HG02798 (cell line): Measurements from ENCODE around the gene NECAB2.

Source experiments
- ATAC-seq: cut with Tn5 transposase; IDR thresholded peaks from one replicate; pipeline ENCODE4 v1.9.1; 2021; ENCODE audit warnings: mild to moderate bottlenecking; ENCODE audit not compliant: unreplicated experiment, poor library complexity

NECAB2 gene

DNA sequence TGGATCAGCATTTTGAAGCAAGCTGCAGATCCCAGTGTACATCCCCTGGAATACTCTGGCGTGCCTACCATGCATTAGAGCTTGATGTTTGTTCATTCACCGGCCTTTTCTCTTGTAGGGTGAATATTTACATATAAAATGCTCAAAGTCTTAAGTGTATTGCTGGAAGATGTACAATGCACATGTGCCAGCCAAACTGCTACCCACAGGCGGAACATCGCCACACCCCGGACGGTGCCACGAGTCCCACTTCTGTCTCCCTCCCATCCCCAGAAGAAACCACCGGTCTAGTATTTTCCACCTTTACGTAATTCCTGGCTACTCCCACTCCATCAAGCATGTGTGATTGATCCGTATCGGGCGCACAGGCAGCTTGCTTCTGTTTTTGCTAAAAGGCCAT is 70.4 kb downstream of the NECAB2 start:
- no peak for ATAC-seq

DNA sequence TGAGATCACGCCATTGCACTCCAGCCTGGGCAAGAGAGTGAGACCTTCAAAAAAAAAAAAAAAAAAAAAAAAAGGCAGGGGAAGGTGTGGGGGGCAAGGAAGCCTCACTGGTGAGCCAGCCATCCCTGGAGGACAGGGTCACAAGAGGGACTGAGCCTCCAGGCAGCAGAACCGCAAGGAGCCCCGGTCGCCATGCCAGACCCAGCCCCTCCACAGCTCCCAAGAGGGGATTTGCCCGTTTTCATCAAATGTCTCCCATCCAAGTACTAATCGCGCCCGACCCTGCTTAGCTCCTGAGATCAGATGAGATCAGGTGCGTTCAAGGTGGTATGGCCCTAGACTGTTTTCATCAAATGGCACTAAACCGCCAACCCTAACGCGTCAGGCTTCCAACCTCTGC is 71.7 kb downstream of the NECAB2 start:
- ATAC-seq: no peak

DNA sequence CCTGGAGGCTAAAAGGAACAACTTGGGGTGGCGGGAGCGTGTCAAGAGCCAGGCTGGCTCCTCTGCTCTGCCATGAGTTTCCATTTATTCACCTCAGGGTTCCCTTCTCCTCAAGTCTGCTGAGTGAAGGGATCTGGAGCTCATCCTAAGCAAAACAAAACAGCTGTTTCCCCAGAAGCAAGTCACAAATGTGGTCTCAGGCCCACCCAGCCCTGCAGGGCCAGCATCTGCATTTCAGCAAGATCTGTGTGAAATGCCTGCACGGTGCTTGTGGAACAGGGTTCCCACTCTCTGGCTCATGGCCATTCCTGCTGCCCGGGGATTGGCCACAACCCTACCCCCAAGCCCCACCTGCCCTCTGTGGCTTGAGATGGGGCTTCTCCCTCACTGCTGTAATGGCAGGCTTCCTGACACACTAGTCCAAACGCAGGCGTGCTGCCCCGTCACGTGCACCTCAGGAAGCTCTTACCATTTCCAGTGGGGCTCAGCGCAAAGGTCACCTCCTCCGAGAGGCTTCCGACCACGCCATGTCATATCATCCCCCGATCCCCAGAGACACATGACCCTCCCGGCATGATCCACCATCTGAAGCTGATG is 72.3 kb downstream of the NECAB2 start:
- no peak for ATAC-seq

DNA sequence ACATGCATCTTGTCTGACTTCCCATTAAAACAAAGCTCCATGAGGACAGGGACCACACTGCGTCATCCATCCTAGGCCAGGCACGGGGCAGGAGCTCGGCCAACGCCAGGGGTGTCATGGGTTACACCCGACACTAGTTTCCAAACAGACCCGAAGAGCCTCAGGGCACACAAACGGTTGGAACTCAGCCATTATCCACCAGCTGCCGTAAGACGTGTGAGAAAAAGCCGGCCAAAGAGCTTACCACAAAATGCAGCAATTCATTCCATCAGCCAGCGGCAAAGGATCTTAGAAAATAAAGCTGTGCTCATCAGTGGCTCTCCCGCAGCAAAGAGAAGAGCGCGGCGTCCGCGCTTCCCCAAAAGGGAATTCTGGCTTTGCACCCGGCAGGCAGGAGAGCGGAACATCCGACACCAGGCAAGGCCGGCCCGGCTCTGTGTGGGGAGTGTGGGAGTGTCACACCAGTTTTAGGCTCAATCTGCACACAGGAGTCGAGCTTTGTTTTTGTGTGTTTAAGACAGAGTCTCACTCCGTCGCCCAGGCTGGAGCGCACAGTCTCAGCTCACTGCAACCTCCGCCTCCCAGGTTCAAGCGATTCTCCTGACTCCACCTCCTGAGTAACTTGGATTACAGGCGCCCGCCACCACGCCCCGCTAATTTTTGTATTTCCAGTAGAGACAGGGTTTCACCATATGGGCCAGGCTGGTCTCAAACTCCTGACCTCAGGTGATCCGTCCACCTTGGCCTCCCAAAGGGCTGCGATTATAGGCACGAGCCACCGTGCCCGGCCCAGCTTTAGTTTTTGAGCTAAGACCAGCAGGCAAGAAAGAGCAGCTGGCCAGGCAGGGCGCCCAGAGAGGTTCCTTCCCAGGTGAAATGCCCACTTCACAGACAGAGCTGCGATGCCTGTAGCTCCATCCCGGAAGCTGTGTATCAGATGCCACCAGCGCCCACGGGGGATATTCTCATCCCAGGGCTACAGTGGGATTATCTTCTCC is 73.1 kb downstream of the NECAB2 start:
- no peak for ATAC-seq

DNA sequence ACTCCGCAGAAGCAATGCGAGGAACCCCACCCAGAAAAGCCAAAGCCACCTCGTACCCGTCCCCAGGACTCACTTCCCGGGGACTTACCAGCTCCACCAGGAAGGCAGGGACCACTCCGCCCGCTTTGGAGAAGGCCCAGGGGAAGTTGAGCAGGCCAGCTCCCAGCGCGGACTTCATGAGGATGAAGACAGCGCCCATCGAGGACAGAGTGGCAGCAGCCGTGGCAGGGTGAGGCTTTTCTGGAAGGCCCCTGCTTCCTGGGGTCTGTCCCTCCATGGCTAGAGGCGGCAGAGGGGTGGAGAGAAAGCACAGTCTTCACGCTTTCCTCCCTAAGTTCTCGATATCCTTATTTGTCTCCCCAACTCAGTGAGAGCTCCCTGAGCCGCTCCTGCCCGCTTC is 73.8 kb downstream of the NECAB2 start:
- no peak for ATAC-seq

DNA sequence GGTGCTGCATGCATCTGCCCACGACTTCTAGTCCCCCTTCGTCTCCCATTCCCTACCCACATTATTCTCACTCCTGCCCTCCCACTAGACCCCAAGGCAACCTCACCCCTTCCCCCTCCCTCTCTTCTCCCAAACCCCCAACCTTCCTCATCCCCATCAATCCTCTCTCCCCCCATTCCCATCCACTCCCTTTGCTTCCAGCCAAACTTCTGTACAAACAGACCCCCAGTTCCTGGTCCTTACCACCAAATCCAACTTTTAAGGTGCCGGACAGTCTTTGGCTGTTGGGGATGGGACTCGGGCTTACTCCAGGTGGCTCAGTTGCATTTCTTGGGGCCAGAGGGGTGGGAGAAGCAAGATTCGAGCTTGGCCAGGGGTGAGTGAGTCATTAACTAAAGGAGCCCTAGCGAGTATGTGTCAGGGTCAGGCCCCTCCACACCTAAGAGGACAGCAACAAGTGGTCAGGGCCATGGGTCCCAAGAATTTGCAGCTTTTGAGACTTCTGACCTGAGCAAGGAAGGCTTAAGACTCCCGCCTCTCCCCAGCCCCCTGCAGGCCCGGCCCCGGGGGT is 74.3 kb downstream of the NECAB2 start, which contains the start of gene SLC38A8:
Gene SLC38A8, minus strand, starts transcription at position 488 of the 571 bp plus-strand sequence. CDS start 638 bp downstream, outside the sequence.
- ATAC-seq: no peak

DNA sequence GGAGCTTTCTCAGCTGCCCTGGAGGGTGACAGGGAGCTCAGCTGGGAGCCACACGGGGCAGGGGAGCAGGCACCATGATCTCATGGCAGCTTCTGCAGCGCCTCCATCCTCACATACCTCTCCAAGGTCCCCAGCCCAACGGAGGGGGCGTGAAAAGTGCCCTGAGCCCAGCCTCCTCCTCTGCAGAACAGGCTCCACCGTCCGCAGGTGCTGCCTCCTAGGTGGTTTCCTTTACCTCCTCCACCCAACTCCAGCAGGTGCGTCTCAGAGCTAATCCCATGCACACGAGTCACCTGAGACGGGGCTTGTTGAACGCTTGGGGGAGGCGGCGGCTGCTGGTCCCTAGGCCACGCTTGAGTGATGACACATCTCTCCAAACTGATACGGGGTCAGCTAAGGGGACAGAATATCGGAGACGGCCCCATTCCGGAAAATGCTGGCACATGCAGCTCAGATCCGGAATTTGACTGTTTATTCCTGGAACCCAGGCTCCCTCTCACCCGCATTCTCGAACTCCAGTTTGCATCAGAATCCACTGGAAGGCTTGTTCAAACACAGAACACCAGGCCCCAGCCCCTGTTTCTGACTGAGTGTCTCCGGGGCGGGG is 74.9 kb downstream of the NECAB2 start:
- no peak for ATAC-seq

DNA sequence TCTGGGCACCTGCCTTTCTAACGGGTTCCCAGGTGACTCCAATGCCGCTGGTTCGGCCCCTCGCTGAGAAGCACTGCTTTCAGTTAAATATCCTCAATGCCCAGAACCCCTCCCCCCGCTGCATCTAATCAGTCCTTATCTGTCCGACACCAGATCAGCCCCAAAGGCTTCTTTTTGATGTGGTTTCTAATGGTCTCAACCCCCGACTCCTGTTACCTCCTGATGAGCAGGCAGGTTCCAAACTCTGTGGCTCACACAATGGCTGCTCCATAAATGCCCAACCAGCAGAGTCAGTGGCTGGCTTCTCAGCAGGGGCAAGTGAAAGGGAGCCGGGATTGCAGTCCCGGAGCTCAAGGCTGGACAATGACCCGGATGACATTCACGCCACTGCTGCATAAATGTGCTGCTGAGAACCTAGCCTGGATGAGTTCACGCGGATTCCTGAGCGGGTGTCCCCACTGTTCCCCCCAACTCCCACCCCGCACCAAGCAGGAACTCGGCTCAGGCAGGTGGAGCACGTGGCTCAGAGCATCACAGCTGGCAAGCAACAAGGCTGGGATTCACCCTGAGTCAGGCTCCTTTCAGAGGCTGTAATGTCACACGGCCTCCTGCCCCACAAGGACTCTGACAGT is 75.6 kb downstream of the NECAB2 start:
- no peak for ATAC-seq

DNA sequence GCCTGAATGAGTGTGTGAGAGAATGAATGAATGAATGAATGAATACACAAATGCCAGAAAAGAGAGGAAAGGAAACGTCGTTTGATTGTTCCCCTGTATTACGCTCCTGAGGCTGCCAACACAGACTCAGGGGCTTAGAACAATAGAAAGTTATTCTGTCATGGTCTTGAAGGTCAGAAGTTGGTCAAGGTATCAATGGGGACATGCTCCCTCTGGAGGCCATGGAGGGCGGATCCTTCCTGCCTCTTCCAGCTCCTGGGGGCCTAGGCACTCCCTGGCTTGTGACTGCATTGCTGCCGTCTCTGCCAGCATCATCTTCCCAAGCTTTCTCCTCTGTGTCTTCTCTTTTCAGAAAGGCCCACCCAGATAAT is 76.1 kb downstream of the NECAB2 start:
- ATAC-seq: no peak

DNA sequence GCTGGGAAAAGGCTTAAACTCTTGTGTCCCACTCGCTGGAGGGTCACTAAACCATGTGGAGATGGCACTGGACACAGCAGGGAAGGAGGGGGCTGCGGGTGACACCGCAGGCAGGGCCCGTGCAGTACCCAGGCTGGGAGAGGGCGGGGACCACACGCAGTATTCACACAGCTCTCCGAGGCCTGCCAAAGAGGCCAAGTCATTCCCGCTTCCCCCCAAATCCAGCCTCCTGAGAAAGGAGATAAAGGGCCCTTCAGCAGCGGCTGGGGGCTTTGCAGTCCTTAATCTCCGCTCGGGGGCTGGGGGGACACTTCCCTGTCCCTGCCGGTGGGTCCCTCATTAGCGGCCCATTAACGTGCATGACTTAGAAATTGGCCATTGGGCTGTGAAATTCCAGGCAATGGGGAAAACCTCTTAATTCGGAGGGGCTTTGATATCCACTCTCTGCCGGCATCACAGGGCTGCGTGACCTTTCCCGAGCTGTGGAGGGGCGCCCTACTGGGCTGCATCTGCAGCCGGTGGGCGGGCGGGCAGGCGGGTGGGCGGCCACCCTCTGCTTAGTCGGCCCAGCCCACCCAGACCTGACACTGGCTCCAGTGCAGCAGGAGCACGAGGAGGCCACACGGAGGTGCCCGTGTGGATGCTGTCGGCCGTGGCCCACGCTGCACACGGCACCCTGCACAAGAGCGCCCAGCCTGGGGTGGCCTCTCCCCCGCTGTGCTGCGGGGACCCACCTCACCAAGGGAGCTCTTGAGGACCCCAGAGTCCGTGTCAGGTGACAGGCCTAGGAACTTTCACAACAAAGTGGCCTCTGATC is 77.2 kb downstream of the NECAB2 start:
- ATAC-seq: no peak

DNA sequence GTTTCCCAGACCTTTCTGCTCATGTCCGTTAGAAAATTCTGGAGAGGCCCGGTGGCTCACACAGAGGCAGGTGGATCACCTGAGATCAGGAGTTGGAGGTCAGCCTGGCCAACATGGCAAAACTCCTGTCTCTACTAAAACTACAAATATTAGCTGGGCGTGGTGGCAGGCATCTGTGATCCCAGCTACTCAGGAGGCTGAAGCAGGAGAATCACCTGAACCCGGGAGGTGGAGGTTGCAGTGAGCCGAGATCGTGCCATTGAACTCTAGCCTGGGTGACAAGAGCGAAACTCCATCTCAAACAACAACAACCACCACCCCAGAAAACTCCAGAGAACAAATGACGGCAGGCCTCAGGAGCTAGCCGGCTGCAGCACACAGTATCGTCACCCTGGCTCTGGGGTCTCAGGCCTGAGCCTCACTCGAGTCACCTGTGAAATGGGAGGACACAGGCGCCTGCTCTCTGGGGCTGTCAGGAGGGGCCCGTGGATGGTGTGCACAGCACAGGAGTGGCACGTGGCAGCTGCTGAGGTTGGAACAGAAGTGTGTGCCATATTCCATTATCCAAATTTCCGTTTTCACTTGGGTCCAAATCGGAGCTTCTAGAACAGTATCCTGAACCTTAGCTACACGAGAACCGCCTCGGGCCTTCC is 77.9 kb downstream of the NECAB2 start:
- no peak for ATAC-seq

DNA sequence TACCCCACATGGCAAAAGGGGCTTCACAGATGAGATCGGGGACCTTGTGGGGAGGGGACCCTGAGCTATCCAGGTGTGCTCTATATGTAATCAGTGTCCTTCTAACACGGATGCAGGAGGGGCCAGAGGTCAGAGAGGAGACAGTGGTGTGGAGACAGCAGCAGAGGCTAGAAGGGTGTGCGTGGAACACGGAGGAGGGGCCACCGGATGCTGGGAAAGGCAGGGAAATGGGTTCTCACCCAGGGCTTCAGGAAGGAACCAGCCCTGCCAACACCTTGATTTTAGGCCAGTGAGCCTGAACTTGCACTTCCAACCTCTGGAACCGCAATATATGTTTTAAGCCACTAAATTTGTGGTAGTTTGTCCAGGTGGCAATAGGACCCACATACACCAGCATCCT is 79.2 kb downstream of the NECAB2 start:
- ATAC-seq: no peak

DNA sequence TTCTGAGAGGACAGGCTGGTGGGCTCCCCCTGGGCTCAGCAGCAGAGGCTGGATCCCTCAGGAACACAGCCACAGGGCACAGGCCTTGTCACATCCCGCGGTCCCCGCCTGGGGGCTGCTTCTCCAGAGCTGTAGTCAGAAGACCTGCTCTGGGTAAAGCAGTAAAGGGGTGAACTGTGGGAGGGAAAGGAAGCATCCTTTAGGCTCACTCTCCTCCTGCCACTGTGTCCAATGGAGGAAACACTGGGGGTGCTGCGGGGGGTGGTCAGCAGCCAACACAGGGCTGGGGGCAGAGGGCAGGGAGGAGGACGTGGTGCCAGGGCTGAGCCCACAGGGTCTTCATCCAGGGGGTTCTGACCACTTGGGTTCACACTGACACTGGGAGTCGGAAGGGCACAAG is 79.6 kb downstream of the NECAB2 start:
- ATAC-seq: no peak

DNA sequence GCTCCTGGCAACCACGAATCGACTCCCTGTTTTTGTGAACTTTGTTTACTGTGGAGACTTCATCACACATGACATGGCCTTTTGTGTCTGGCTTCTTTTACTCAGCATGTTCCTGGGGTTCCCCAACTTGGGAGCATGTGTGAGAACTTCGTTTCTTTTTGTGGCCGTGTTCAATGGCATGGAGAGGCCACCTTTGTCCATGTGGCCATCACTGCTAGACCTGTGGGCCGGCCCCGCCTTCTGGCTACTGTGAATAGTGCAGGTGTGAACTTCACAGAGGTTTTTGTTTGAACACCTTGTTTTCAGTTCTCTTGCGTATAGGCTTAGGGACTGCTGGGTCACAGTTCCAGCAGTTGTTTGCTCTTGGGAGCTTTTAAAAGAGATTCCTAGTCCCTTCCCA is 80.2 kb downstream of the NECAB2 start:
- ATAC-seq: no peak

DNA sequence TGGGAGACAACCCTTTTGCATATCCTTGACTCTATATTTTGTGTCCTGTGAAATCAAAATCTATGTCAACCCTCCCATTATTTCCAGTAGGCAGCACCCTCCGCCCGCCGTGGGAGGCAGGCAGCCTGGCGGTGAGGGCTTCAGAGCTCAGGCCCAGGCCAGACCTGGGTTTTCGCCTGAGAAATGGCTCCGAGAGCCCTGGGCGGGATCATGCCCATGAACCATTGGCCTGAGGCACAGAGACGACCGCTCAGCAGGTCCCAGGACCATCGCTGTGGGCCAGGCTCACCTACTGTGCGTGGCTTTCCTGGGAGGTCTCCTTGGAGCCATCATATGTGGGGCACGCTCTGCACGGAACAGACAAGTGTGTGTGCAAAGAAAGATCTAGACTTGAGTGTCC is 80.8 kb downstream of the NECAB2 start:
- ATAC-seq: no peak

DNA sequence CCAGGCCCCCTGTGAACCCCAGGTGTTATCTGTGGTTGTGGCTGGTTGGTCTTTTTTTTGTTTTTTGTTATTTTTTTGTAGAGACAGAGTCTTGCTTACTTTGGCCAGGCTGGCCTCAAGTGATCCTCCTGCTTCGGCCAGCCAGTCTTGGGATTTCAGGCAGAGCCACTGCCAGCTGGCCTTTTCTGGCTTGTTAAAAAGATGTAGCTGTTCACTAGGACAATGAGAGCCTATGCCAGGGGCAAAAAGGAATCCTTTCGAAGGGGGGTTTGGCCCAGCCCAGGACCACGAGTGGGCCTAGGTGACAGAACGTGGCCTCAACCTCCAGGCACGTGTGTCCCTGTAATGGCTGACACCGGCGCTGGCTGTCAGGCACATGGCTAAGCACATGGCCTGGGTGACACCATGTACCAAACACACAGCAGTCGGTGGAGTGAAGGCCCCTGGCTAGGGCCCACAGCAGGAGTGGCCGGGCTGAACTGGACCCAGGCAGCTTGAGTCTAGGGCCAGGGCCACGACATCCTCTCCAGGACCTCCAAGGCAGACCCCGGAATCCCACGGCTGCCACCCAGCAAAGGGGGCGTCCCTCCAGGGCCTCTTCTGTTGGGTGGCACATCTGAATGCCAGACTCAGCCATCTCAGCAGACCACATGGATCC is 81.5 kb downstream of the NECAB2 start:
- no peak for ATAC-seq

DNA sequence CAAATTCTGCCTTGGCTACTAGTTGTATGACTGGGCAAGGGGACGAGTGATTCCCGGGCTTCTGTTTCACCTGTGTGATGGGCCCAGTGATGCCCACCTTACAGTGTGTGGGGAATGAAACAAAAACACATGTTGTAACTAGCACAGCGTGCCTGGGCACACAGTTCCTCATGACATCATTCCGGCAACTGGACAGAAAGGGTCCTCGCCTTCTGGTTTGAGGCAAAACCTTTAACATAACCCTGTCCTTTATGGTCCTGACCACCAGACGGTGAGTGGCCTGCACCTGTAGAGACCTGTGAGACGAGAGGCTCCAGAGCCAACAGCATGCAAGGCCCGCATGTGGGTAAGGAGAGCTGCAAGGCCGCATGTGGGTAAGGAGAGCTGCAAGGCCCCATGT is 82.3 kb downstream of the NECAB2 start:
- ATAC-seq: no peak

DNA sequence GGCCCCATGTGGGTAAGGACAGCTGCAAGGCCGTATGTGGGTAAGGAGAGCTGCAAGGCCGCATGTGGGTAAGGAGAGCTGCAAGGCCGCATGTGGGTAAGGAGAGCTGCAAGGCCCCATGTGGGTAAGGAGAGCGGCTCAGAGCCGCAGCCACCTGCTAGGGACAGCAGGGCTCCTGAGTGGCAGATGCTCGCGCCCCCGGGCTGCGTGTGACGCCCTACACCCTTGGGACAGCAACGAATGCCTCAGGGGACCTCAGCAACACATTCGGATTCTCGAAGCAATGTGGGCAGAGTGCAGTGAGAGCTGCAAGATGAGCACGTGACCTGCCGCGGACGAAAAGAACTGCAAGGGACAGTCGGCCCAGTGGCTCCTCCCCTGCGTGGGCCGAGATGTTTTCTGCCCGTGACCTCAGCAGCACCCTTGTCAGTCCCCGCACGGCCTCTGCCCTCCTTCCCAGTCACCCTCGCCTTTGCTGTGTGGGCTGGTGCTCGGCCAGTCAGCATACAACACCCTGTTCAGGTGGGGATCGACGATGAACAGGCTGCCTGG is 84.1 kb downstream of the NECAB2 start:
- no peak for ATAC-seq
